Stomach (tissue), 9 donors: ENCODE data around the gene RNU6-8. TPM values are rescaled to one million over a fixed set of nuclear protein-coding genes. Genes with fewer than 3 reads are reported as not detected.
A peak's percentile ranks its signal among the peaks of the same experiment; 100 is the strongest.

Experiments
- DNase-seq, 2 donors: peaks; one replicate each; pipeline versions ENCODE4 v3.0.0 to v3.0.0-alpha.2; 2013 to 2019
- H3K27ac ChIP-seq, 5 donors: fragments of 200-600 bp in 4 of 5; sonication (generic) in 4 of 5; one replicate each; pipeline ENCODE4 v1.5.1; 2013 to 2019; ENCODE audit warnings: mild to moderate bottlenecking in 1 of 5, moderate library complexity in 1 of 5
- H3K27me3 ChIP-seq, 3 donors: fragments of 200-600 bp; sonication (generic); one replicate each; pipeline ENCODE4 v1.5.1; 2017 to 2019; ENCODE audit warnings: mixed run types in 1 of 3
- H3K36me3 ChIP-seq, 4 donors: fragments of 200-600 bp; sonication (generic); 1 replicate in 3 of 4; 2 replicates in 1 of 4; pipeline ENCODE4 v1.5.1; 2016 to 2019
- H3K4me1 ChIP-seq, 4 donors: fragments of 200-600 bp; sonication (generic); one replicate each; pipeline ENCODE4 v1.5.1; 2016 to 2019
- H3K4me3 ChIP-seq, 4 donors: fragments of 200-600 bp; sonication (generic) in 3 of 4; one replicate each; pipeline ENCODE4 v1.5.1; 2016 to 2019; ENCODE audit warnings: mild to moderate bottlenecking in 1 of 4
- H3K9me3 ChIP-seq, 4 donors: fragments of 200-600 bp; sonication (generic); one replicate each; pipeline ENCODE4 v1.5.1; 2016 to 2019
- EP300 ChIP-seq: sonication (generic); formaldehyde crosslinking; IDR thresholded peaks from one replicate; pipeline ENCODE4 v1.6.1; 2017; ENCODE audit warnings: antibody characterized with exemption
- POLR2A ChIP-seq, 4 donors: fragments of 450-650 bp; IDR thresholded peaks; one replicate each; pipeline ENCODE4 v1.6.1; 2016; ENCODE audit warnings: antibody characterized with exemption in 4 of 4, control low read depth in 2 of 4, mild to moderate bottlenecking in 1 of 4, moderate library complexity in 1 of 4
- POLR2AphosphoS5 ChIP-seq, 3 donors: sonication (generic); formaldehyde crosslinking; IDR thresholded peaks; one replicate each; pipeline ENCODE4 v1.6.1; 2016; ENCODE audit warnings: antibody characterized with exemption in 3 of 3
- WGBS, 5 donors: extraction: QIAGEN DNeasy Blood & Tissue Kit in 3 of 5; methylation state at CpG; one replicate each; pipeline versions ENCODE4 v1.1.5 to v1.1.7; 2013 to 2018; 5-methylcytosine and 5-hydroxymethylcytosine counted together
- intact Hi-C: fragments of 100-400 bp; cut with DNase I; formaldehyde crosslinking; loops from one replicate; pipeline ENCODE4 v1.15.1; 2023; ENCODE audit warnings: low total_unique reads
- polyA plus RNA-seq, 3 donors: library from polyadenylated mRNA; stranded (reverse); fragments of 200-250 nt; gene quantifications; one replicate each; pipeline ENCODE4 v1.2.3, GENCODE V29; 2013
- total RNA-seq, 5 donors: library from RNA; depleted of rRNA; stranded (reverse); fragments of >200 nt; gene quantifications; one replicate each; pipeline versions ENCODE4 v1.1.0 to v1.2.3, GENCODE V29; 2014 to 2016
- TF ChIP-seq, protein P1 (sequence below), 7 experiments: fragments of 450-650 bp in 4 of 7; fragments of 200-600 bp in 3 of 7; sonication (generic) in 3 of 7; IDR thresholded peaks; one replicate each; pipeline ENCODE4 v1.5.1; 2016 to 2019; ENCODE audit warnings: antibody characterized with exemption in 7 of 7, control low read depth in 2 of 7, mild to moderate bottlenecking in 1 of 7
- donor health status: healthy with polysubstance abuse.
- donor health status: Bipolar disorder and iron deficiency.
- donor health status: healthy.

Gene RNU6-8
- total and polyA plus RNA-seq, 8 donors: not detected

DNA sequence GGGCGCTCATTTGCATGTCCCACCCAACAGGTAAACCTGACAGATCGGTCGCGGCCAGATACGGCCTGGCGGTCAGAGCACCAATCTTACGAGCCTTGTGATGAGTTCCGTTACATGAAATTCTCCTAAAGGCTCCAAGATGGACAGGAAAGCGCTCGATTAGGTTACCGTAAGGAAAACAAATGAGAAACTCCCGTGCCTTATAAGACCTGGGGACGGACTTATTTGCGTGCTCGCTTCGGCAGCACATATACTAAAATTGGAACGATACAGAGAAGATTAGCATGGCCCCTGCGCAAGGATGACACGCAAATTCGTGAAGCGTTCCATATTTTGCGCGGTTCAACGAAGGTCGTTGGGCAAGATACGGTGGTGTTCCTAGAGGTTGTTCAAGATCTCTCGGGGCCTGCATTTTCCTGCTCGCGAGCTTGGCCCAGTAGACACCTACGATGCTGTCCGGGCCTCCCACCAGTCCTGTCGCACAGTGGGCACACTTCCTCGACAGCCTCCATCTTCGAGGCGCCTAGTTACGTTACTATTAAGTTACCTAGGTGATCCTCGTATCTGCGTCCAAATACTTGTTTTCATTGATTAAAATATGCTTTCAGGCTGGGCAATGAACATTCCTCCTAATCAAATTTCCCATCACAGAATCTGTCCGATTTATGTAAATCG lies 1.1 kb downstream of the RNU6-8 start, which contains the start of gene RNU6-7:
TSS of gene RNU6-7 (plus strand) at position 230 of the 675 bp plus-strand sequence.
- peak within 1 kb of the TSS; percentile 65 to 84 (median 74) for H3K4me3 ChIP-seq
- peak in 1 of 3 donors; percentile 25 for TF ChIP-seq POLR2AphosphoS5 (IDR thresholded peaks at IDR 0.05)
- TF ChIP-seq, protein P1, sequence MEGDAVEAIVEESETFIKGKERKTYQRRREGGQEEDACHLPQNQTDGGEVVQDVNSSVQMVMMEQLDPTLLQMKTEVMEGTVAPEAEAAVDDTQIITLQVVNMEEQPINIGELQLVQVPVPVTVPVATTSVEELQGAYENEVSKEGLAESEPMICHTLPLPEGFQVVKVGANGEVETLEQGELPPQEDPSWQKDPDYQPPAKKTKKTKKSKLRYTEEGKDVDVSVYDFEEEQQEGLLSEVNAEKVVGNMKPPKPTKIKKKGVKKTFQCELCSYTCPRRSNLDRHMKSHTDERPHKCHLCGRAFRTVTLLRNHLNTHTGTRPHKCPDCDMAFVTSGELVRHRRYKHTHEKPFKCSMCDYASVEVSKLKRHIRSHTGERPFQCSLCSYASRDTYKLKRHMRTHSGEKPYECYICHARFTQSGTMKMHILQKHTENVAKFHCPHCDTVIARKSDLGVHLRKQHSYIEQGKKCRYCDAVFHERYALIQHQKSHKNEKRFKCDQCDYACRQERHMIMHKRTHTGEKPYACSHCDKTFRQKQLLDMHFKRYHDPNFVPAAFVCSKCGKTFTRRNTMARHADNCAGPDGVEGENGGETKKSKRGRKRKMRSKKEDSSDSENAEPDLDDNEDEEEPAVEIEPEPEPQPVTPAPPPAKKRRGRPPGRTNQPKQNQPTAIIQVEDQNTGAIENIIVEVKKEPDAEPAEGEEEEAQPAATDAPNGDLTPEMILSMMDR (IDR thresholded peaks at IDR 0.05): no peak
- intact Hi-C loops: no loop called here
- peak in 1 of 2 donors; percentile 75 for DNase-seq
- WGBS, 5 donors: 1 to 4% (median 2%) methylated on average over 40 of the region's 40 CpGs
- no peaks in the 10 kb centered on the region for H3K9me3 ChIP-seq
- H3K36me3 ChIP-seq: no peaks in the 10 kb centered on the region
- H3K4me1 ChIP-seq: peaks cover 9 to 44% (median 20%) of the 10 kb centered on the region in 4 donors
- peak within 1 kb of the TSS; percentile 67 to 85 (median 81) for H3K27ac ChIP-seq
- H3K27me3 ChIP-seq: no peaks in the 10 kb centered on the region

DNA sequence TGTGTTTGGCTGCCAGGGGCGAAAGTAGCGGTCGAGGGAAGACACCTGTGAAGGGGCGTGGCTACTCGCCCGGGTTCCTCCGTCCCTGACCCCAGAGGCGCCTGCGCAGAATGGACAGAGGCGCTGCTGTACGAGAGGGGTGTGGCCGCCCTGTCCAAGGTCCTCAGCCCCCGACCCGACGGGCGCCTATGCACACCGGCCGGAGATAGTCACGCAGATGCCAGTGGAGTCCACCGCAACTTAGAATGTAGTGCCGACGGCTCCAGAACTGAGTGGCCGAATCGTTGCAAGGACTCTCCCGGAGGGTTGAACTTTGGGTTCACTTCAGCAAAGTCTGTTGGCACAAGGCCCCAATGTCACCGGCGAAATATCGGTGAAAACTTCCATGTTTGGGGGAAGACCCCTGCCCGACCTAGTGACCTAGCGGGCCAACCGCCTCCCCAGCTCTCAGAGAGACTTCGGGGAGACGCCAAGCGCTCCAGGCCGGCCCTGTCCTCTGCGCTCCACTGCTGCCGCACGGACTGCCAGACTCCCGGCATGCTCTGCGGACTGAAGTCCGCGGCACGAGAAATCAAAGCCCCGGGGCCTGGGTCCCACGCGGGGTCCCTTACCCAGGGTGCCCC lies 1.8 kb downstream of the RNU6-8 start:
- no peaks in the 10 kb centered on the region for H3K27me3 ChIP-seq
- DNase-seq: peak; percentile 80 to 94
- 0 to 1% (median 0%) methylated on average over 16 to 46 of the region's 46 CpGs for WGBS, 5 donors
- peak overlapping the region; percentile 65 to 84 (median 74) for H3K4me3 ChIP-seq
- intact Hi-C loops: no loop called here
- TF ChIP-seq POLR2A (IDR thresholded peaks at IDR 0.05) (no peak), POLR2AphosphoS5 (IDR thresholded peaks at IDR 0.05) (no peak)
- TF ChIP-seq, protein P1 (IDR thresholded peaks at IDR 0.05): peak in 1 of 7 experiments; percentile 7
- H3K27ac ChIP-seq: peak overlapping the region; percentile 67 to 85 (median 81)
- H3K36me3 ChIP-seq: no peaks in the 10 kb centered on the region
- no peaks in the 10 kb centered on the region for H3K9me3 ChIP-seq
- H3K4me1 ChIP-seq: peaks cover 9 to 44% (median 20%) of the 10 kb centered on the region in 4 donors

DNA sequence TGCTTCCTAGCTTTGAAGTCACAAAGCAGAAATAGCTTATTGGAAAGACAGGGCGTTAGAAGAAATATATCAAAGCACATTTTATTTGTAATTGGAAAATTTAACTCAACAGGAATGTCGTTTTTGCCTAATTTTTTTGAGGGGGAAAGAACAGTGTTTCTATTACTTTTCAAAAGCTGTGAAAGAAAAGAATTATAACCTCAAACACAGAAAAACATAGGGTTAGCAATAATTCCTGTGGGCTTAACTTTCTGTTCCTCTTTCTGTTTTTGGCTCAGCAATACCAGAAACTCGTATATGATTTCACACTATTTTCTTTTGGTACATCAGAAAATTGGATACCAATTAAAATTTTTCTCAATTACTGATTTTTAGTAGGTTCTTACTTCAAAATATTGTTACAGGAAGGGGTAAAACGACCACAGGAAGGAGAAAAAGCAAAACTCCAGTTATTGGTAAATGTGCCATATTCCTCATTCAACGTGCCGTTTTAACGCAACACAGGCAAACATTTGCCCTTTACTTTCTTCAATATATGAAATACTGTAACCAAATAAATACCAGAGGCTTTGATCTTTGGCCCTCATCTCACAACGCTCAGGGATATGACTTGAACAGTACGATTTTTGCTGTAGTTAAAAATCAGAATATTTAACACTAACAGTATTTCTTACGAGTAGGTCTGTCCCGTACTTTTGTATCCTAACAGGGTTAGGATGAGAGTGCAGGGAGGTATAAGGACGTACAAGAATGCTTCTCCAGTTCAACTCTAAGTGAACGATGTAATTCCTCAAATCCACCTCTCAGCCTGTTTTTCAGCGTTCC lies 2.5 kb downstream of the RNU6-8 start:
- peak overlapping the region; percentile 65 to 84 (median 74) for H3K4me3 ChIP-seq
- H3K9me3 ChIP-seq: no peaks in the 10 kb centered on the region
- 8 to 12% (median 10%) methylated on average over 14 of the region's 14 CpGs for WGBS, 5 donors
- no peak for DNase-seq
- H3K27me3 ChIP-seq: no peaks in the 10 kb centered on the region
- peaks cover 9 to 44% (median 20%) of the 10 kb centered on the region in 4 donors for H3K4me1 ChIP-seq
- H3K36me3 ChIP-seq: no peaks in the 10 kb centered on the region
- H3K27ac ChIP-seq: peak overlapping the region; percentile 67 to 85 (median 81)
- TF ChIP-seq POLR2A (IDR thresholded peaks at IDR 0.05) (no peak), EP300 (no peak), POLR2AphosphoS5 (IDR thresholded peaks at IDR 0.05) (no peak)
- TF ChIP-seq, protein P1 (IDR thresholded peaks at IDR 0.05): no peak
- intact Hi-C loops: no loop called here

DNA sequence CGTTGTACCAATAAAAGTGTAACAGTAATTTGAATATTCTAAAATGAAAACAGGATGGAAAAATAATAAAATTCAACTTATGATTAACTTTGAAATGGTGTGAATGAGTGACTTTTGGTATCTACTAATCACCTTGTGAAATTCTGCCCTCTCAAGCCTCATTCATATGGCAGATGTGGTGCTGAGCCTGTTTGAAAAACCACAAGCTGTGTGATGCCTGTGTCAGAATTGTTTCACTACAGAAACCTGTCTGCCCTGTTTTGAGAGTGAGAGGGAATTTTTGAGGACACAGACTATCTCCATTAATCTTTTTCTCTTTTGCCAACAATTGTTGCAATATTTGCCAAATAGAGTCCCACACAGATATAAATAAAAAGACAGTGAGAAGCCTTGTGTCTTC lies 5.2 kb downstream of the RNU6-8 start:
- DNase-seq: no peak
- no peak overlapping the region for H3K4me3 ChIP-seq
- no peaks in the 10 kb centered on the region for H3K27me3 ChIP-seq
- H3K36me3 ChIP-seq: no peaks in the 10 kb centered on the region
- H3K9me3 ChIP-seq: no peaks in the 10 kb centered on the region
- TF ChIP-seq, protein P1 (IDR thresholded peaks at IDR 0.05): no peak
- TF ChIP-seq POLR2AphosphoS5 (IDR thresholded peaks at IDR 0.05): no peak
- no peak for TF ChIP-seq POLR2A (IDR thresholded peaks at IDR 0.05)
- no peak for TF ChIP-seq EP300
- peaks cover 9 to 29% (median 16%) of the 10 kb centered on the region in 4 donors for H3K4me1 ChIP-seq
- WGBS, 5 donors: 51 to 75% (median 65%) methylated on average over 1 of the region's 1 CpG
- no peak overlapping the region for H3K27ac ChIP-seq
- intact Hi-C loops: no loop called here
